GM18498 (cell line): ENCODE measurements around the gene BMPR1A.
A peak's percentile ranks its signal among the peaks of the same experiment; 100 is the strongest.
"Not testable (repeated sequence)": the region's sequence is repeated elsewhere in the genome, so short reads cannot be mapped to it uniquely, and the experiment has no call there.

Source experiments
- ATAC-seq: cut with Tn5 transposase; IDR thresholded peaks from one replicate; pipeline ENCODE4 v1.9.1; 2021; ENCODE audit warnings: mild to moderate bottlenecking, moderate library complexity; ENCODE audit not compliant: unreplicated experiment

Gene BMPR1A

DNA sequence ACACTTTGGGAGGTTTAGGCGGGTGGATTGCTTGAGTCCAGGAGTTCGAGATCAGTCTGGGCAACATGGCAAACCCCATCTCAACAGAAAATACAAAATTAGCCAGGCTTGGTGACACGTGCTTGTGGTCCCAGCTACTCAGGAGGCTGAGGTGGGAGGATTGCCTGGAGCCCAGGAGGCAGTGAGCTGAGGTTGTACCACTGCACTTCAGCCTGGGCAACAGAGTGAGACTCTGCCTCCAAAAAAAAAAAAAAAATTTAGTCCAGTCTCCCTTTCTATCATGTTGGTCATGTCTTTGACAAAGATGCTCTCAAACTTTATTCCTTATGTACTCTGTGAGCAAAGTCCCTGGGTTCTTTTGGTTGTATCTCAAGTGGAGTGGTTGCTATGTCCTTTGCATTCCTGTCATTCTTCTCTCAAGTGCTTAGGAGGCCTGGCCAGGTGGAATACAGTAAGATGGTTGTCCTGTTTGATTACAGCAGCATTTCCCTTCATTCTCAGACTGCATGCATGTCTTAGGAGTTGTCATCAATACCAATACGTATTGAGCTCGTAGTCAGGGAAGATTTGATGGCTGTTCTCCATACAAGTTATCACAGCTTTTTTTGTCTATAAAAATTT lies 115.3 kb downstream of the BMPR1A start:
- no peak for ATAC-seq

DNA sequence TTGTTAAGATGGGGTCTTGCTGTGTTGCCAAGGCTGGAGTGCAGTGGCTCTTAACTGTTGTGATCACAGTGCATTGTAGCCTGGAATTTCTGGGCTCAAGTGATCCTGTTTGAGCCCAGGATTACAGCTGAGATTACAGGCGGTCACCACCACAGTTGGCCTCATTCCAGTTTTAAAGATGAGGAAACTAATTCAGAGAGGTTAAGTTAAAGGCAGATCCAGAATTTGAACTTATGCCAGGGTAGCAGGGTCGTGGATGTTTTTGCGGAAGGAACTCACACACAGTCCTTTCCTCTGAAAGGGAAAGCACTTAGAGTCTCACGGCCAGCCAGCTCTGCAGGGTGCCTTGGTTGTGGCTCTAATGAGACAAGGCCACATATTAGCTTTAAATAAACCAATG lies 116.3 kb downstream of the BMPR1A start:
- no peak for ATAC-seq

DNA sequence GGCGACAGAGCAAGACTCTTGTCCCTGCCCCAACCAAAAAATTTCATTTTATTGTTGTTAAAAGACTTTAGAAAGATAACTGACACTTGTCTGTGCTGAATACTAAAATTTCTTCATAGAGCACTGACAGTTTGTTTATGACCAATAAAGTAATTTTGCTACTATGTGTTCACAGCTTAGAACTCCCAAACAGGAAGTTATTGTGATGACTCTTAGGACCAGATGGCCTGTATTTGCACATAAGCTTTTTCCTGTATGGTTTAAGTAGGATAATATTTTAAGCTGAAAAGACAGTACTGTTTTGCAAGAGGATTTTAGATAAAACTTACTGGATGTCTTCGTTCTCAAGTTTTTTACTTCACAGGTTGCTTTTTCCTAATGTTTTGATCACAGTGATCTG lies 120.3 kb downstream of the BMPR1A start:
- no peak for ATAC-seq

DNA sequence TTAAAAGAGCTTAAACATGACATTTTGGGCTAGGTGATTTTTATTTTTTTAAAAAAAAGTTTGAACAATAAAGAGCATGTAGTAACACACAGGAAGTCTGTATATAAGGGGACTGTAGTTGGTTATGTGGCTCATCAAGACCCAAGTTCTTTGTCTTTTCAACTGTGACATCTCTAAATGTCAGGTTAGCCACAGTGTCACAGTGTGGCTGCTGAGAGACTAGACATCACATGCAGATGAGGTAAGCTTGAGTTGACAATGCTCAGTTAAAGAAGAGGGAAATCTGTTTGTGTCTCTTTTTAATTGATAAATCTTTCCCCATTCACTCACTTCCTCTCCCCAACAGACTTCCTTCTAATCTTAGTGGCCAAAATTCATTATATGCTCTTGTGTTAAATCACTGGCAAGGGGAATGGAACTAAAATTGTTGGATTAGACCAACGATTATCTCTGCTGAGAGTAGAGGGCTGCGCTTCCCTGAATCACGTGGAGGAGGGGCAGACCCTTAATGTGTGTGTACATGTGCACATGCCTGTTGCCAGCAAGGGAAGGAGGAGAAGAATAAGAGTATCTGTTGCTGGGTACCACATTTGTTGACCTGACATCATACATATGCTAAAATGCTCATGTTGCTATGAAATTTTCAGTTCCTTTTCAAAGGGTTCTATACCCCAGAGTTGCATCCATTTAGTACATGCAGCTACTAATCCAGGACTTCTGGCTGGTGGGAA lies 122.7 kb downstream of the BMPR1A start:
- ATAC-seq: no peak

DNA sequence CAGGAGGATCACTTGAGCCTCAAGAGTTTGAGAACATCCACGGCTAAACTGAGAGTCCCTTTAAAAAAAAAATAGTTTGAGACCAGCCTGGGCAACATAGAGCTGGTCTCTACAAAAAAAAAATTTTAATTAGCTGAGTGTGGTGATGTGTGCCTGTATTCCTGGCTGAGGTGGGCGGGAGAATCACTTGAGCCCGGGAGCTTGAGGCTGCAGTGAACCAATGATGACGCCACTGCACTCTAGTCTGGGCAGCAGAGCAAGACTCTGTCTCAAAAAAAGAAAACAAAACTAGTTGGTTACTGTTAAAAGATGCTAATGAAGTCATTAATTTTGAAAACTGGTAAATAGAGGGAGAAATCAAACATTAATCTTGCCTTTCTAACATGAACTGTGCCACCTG lies 124.6 kb downstream of the BMPR1A start:
- no peak for ATAC-seq

DNA sequence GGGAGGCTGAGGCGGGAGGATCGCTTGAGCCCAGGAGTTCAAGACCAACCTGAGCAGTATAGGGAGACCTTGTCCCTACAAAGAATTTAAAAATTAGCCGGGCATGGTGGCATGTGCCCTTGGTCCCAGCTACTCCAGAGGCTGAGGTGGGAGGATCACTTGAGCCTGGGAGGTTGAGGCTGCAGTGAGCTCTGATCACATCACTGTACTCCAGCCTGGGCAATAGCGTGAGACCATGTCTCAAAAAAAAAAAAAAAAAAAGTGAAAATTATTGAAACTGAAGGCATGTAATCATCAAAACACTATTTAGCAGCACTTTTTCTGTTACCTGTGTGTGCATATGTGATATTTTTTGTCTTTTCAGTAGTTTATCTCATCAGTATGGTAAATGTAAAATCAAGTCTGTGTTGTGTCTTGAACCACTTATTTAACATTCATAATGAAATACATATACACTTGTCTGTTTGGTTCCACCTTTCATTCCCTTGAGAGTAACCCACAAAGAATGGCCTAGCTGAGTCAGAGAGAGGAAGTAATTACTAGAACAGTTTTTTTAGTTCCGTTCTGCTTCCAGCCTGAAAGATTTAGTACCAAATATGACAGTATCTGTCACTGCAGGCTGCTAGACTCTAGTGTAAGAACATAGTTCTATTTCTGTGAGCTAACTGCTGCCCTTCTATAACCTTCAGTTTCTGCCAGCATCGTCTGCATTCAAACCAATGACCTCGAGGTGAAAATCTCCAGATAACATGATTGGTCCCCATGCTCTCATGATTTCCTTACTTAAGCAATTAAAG lies 132.4 kb downstream of the BMPR1A start:
- peak; percentile 99 for ATAC-seq

DNA sequence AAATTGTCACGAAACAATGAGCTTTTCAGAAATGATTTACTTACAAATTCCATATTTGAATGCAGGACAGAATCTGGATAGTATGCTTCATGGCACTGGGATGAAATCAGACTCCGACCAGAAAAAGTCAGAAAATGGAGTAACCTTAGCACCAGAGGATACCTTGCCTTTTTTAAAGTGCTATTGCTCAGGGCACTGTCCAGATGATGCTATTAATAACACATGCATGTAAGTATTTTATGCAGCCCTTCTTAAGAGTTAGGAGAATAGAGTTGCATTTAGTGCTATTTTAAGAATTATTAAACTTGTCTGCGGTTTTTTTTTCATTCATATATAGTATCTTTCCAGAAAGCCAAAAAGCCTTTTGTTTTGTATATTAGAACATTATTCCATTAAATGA lies 133.6 kb downstream of the BMPR1A start:
- no peak for ATAC-seq

DNA sequence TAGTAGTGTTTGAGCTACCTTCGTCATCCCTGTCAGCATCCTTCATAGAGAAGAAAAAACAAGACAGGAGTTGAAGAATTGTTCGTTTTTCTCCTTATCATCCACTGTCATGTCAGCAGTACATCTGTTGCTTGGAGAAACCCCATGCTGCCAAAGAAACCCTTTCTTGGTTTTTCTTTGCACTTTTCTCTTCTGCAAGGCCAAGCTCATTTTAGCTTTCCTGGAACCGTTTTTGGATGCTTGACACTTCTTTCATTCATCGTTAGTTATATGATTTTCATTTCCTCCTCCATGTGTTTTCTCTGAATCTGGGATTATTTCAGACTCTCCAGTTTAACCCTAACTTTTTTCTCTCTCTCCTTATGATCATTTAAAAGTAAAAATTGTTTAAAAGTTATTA lies 142.1 kb downstream of the BMPR1A start:
- no peak for ATAC-seq

DNA sequence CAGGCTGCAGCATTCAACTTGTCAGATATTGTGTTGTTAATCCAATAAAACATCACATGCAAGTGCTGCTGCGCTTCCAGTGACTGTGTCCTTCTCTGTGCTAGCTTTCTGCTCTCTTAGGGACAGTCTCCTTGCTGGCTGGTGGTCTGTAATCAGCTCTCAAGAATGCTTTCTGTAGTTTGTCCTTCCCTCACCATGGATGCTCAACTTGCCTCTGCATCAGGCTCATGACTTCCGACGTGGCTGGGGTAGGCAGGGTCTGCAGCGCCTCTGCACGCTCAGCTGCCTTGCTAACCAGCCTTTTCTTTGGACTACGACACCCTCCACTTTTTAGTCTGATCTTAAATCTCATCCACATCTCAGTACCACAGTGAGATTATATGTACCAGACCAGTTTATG lies 142.7 kb downstream of the BMPR1A start:
- ATAC-seq: no peak

DNA sequence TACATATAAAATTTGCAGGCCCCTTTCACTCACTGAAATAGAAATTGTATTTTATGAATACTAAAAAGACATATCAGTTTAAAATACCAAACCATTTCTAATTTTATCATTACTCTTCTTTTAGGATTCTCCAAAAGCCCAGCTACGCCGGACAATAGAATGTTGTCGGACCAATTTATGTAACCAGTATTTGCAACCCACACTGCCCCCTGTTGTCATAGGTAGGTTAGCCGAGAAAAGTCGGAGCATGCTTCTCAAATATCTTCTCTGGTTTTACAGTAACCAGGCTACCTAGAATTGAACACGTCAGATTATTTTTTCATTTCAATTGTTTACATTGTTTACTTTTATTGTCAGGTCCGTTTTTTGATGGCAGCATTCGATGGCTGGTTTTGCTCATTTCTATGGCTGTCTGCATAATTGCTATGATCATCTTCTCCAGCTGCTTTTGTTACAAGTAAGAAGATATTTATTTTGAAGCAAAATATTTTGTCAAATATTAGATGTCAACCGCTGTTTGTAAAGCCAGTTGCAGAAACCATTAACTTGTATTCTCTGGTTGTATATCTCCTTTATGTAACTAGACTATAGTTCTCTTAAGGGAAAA lies 143.4 kb downstream of the BMPR1A start:
- ATAC-seq: no peak

DNA sequence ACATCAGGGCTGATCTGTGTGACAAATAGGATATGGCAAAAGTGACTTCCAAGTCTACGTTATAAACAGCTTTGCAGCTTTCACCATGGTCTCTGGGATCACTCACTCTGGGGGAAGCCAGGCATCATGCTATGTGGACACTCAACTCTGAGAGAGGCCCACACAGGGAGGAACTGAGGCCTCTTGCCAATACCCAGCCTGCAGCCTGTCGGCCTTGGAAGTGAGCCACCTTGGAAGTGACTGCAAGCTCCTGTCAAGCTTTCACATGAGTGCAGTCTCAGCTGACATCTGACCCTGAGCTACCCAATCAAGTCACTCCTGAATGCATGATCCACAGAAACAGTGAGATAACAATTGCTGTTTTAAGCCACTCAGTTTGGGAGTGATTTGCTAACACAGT lies 144.5 kb downstream of the BMPR1A start:
- ATAC-seq: no peak

DNA sequence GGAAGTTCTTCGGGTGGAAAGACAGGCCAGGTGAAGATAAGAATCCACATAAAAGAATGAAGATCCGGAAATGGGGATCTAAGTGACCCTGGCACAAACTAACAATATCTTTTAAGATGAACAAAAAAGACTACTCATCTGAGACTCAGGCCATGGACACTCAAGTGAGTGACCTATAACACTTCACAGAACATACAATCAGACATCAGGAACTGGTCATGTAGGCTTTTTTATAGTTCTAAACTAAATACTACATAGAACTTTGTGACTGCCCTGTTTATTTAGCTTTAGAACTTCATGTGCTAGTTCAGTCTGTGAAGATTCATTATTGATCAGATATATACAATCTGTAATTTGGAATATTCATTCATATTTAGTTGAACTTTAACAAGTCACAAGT lies 148.2 kb downstream of the BMPR1A start:
- ATAC-seq: no peak

DNA sequence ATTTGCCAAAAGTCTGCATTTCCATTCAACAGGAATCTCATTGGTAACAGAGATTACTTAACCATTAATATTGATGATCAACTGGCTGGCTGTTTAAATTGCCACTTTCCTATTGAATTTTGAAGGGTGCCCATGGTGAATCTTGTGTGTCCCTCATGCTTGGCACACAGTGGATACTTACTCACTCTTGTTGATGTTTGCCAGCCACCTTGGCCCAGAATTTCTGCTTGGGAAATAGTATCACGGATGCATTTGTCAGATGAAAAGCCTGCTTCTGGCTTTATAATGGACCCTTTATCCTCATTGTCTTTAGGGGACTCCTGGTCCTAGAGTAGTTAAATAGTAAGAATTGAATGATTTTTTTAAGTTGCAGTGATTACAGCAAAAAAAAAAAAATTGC lies 149.0 kb downstream of the BMPR1A start:
- ATAC-seq: no peak

DNA sequence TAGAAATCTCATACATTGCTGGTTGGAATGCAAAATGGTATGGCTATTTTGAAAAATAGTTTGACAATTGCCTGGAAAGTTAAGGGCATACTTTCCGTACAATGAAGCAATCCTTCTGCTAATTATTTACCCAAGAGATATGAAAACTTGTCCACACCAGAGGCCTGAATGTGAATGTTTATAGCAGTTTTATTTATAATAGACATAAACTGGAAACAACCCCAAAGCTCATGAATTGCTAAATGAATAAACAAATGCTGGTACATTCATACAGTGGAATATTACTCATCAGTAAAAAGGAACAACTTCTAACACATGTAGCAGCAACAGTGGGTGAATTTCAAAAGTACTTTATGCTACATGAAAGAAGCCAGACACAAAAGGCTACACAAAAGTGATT lies 158.3 kb downstream of the BMPR1A start:
- ATAC-seq: no peak

DNA sequence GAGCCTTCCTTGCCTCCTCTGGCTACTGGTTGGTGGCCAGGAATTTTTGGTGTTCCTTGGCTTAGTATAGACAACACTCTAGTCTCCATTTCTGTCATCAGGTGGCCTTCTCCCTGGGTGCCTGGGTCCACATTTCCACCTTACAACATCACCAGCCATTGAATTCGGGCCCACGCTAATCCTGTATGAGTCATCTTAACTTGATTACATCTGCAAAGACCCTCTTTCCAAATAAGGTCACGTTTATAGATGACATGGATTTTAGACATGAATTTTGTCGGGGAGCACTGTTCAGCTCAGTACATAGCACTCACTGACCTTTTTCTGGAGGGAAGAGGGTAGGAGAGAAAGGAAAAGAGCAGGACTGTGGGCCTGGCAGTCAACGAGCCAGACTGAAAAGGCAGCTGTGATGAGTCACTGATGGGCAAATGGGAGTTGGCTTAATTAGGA lies 161.6 kb downstream of the BMPR1A start:
- ATAC-seq: no peak

DNA sequence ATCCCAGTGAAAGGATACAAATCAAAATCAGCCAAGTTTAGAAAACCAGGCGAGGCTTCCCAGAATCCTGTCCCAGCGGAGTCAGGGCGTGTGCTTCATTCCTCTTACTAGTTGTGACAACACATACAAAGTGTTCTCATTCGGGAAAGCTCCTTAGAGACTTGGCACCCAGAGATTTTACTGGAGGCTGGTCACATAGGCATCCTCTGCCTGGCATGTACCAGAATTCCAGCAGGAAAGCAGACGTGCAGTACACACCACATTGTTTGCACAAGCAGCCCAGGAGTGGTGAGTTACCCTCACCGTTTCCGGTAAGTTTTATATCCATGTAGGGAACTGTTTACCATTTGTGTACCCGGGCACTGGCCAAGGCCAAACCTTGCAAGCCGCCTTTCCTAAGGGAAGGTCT lies 166.1 kb downstream of the BMPR1A start:
- no peak for ATAC-seq

DNA sequence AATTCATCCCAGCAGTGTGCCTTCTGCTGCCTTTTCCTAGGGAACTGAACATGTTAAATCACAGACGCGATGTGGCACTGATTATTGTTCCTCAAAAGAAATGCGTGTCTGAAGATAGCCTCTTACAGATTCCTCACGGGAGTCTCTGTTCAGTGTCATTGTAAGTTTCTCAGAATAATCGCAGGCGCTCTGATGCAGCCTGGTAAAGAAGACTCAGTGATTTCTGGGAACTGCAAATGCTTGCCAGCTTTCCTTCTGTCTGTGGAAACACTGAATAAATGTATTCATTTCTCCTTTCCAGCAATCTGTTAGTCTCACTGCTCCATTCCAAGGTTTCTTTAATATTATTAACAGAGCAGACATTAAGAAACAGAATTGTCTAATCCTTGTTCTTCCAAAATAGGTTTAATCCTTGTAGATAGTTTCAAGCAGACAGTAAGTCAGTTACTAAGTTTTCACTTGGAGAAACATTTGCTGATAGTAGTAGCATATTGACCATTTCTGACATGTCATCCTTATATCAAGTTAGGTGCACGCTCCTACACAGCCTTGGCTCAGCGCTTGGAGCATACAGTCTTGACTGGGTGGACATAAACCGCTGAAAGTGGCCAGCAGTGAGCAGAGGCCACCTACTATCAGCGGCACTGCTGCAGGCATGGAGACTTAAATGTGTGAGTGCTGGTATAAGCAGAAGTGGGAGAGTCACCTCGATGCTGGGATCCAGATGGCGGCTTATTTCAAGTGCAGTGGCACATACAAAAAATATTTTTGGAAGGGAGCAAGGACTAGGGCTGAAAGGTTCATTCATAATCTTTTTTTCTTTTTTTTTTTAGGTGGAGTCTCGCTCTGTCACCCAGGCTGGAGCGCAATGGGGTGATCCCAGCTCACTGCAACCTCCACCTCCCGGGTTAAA lies 173.3 kb downstream of the BMPR1A start:
- ATAC-seq: no peak

DNA sequence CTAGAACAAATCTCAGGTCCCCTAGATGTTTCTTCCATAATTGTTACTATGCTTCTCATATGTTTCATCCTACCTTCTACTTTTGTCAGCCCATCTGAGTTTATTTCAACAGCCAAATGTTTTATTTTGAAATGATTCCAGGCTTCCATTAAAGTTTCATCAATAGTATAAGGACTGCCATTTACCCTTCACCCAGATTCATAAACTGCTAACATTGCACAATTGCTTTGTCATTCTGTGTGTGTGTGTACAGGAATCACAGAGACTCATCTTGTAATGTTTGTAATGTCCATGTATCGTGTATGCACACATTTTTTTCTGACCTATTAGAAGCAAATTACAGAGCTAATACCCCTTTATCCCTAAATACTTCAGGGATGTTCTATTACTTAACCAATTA lies 175.5 kb downstream of the BMPR1A start:
- no peak for ATAC-seq

DNA sequence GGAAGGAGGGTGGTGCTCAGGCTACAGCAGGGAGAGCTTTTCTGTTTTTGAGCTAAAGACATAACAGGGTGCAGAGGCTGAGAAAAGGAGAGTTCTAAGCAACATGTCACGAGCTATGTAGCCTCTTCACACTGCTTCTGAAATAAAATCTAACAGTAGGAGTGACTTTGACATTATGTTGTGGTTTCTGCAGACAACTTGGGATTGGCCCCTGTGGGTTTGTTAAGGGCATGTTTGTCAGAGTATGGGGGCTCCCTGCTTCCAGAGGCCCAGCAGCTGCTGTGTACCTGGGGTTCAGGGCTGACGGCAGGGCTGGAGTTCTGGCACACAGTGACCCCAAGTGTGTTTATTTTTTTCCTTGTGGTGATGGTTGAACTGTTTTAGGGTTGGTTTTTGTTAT lies 176.3 kb downstream of the BMPR1A start:
- ATAC-seq: no peak

DNA sequence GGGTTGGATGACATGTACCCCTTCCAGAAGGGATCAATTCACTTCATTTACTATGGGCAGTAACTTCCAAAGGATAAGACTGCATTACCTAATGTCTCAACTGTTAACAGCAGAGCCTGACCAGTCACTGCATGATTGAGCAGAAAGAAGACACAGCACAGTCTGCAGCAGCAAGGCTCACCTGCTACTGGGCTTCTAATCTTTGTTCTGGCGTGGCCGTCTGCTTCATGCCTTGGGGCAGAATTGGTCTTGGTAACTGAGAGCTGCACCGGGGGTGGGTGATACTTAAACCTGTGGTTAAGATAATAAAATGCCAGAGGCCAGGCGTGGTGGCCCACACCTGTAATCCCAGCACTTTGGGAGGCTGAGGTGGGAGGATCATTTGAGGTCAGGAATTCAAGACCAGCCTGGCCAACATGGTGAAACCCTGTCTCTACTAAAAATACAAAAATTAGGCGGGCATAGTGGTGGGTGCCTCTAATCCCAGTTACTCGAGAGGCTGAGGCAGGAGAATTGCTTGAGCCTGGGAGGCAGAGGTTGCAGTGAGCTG lies 177.8 kb downstream of the BMPR1A start:
- not testable (repeated sequence) for ATAC-seq
